HG03520 (cell line): Measurements from ENCODE around the gene SRRM3.
"Not testable (repeated sequence)": the region's sequence is repeated elsewhere in the genome, so short reads cannot be mapped to it uniquely, and the experiment has no call there.

Experiments used
- ATAC-seq: cut with Tn5 transposase; IDR thresholded peaks from one replicate; pipeline ENCODE4 v1.9.1; 2021; ENCODE audit warnings: mild to moderate bottlenecking, moderate library complexity; ENCODE audit not compliant: unreplicated experiment

The SRRM3 gene

GRCh38 chr7:76261329-76261728 is 59.6 kb downstream of the SRRM3 start:
- no peak for ATAC-seq

DNA sequence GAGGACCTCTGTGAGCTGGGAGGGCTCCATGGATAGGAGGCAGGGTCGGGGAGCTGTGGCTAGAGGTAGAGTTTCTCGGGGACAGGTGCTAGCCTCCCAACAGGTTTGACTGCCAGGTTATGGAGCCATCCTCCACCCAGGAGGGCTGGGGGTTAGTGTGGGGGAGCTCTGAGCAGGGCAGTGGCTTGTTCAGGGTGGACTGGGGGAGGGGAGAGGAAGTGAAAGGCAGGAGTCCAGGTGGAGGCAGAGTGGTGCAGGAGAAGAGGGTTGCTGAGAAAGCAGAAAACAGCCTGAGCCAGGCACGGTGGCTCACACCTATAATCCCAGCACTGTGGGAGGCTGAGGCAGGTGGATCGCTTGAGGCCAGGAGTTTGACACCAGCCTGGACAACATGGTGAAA is 60.2 kb downstream of the SRRM3 start:
- no peak for ATAC-seq

DNA sequence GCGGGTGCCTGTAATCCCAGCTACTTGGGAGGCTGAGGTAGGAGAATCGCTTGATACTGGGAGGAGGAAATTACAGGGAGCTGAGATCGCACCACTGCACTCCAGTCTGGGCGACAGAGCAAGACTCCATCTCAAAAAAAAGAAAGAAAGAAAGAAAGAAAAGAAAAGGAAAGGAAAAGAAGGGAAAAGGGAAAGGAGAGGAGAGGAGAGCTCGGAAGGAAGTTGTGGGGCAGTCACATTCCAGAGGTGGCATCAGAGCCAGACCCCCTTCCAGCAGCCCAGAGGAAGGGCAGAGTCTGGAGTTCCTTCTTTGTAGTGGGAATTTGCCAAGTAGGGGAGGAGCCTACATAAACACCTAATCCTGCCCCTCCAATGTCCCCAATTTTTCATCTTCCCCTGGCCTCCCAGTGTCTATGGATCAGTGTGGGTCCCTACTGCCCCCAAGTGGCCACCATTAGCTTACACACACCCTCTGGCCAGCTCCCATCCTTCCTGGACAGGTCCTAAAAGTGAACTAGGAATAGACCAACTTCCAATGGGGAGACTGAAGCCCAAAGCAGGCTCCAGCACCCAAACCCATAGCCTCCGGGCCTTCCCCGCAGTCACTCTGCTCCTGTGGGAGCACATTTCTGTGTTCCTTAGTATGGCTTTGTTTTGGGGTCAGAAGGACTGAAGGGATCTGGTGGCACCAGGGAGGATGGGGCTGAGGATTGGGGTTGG is 61.1 kb downstream of the SRRM3 start:
- no peak for ATAC-seq

- ATAC-seq = no peak
Measured at GRCh38 chr7:76265299-76265698, 63.6 kb downstream of the SRRM3 start.

DNA sequence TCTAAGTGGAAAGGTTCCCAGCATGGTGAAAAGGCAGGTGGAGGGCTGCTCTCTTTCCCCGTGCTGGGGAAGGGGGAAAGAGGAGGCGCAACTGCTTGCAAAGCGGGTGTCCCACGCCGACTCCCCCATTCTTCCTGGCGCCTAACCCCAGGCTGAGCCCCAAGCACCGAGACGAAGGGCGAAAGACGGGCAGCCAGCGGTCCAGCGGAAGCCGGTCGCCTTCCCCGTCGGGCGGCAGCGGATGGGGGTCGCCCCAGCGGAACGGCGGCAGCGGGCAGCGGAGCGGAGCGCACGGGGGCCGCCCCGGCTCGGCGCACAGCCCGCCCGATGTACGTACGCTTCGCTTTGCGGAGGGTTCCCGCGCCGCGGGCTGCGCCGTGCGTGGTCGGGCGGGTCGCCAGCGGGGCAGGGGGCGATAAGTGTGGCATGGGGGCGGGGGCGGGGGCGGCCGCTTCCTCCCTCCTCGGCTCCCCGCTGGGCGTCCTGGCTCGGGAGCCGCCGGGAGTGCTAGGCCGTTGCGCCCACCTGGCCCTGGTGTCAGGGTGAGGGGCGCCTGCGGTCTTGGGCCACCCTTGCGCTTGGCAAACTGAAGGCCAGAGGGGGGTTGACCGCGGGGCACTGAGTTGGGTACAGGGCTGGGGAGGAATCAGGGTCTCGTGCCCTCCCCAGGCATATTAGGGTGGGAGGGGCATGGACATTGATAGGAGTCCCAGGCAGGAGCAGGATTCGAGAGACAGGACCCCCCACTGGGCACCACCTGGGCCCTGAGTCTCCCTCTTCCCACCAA is 65.6 kb downstream of the SRRM3 start:
- ATAC-seq = no peak

- no peak for ATAC-seq
Measured at GRCh38 chr7:76267894-76268183, 66.1 kb downstream of the SRRM3 start.

GRCh38 chr7:76268376-76268775 is 66.7 kb downstream of the SRRM3 start:
- no peak for ATAC-seq

DNA sequence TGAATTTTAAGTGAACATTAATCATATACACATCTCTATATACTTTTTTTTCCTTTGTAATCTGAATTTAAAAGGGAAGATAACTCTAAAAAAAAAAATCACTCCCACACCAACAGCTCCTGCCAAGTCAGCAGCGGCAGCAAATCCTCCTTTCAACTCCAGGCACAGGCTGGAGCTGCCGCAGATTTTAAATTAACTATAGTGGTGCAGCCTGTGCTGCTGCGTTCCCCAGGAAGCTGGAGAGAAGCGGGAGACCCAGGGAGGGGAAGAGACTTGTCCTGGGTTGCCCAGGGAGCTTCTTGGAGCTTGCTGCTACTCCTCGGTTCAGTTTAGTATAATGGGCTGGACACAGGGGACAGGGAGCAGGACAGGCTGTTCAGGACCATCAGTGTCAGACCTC is 68.2 kb downstream of the SRRM3 start:
- no peak for ATAC-seq

GRCh38 chr7:76271384-76271783 is 69.7 kb downstream of the SRRM3 start:
- ATAC-seq = not testable (repeated sequence)

DNA sequence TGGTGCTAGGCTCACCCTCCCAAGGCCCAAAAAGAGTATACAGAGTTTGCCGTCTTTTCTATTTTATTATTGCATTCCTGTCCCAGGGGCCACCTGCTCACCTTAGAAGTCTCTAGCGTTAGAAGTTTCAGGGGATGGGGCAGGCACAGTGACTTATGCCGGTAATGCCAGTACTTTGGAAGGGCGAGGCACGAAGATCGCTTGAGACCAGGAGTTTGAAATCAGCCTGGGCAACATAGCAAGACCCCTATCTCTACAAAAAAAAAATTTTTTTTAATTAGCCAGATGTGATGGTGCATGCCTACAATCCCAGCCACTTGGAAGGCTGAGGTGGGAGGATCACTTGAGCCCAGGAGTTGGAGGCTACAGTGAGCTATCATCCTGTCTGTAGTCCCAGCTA is 70.4 kb downstream of the SRRM3 start:
- ATAC-seq = no peak

DNA sequence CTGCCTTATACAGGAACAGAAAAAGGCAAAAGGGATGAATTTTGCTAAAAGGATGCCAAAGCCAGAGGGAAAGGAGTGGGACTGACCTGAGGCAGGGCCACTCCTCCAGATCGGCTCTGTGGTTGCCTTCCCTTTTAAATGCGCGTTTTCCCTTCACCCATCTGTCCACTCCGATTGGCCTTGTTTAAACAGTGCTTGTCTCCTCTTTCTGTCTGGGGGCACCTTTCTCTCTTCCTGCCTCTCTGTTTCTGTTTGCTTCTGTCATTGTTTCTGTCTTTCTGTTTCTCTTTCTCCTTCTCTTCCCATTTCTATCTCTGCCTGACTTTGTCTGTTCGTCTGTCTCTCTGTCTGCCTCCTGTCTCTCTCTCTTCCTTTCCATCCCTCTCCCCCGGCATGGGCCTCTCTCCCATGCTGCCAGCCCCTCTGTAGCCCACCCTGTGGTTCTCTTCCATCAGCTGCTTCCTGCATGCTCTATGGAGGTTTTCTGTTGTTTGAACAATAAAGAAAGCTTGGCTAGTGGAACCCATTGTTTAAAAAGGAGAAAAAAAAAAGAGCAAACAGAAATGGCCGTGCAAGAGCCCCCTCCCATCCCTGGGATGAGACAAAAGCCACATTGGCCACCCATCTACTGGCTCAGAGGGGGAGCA is 71.3 kb downstream of the SRRM3 start:
- no peak for ATAC-seq

DNA sequence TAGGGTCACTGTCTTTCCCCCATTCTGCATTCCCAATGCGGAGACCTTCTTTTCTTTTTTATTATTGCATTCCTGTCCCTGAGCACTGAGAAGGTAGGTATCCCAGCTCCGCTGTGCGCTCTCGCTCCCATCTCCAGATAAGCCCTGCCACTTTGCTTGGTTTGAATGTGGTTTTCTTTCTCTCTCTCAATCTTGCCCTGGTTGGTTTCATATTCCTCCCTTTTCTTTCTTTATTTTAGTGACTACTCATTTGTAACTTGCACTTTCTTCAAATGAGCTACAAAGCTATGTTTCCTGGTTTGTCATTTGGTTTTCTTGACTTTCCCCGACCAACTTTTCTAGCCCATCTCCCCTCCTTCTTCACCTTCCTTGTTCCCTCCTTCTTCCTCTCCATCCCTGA is 71.8 kb downstream of the SRRM3 start:
- no peak for ATAC-seq

- no peak for ATAC-seq
Measured at GRCh38 chr7:76278540-76278939, 76.8 kb downstream of the SRRM3 start.

- ATAC-seq = no peak
Measured at GRCh38 chr7:76280408-76280807, 78.7 kb downstream of the SRRM3 start.

- ATAC-seq = no peak
Measured at GRCh38 chr7:76281006-76281705, 79.5 kb downstream of the SRRM3 start.

- no peak for ATAC-seq
Measured at GRCh38 chr7:76281706-76282343, 80.1 kb downstream of the SRRM3 start.

GRCh38 chr7:76282344-76283253 is 80.9 kb downstream of the SRRM3 start:
- no peak for ATAC-seq

- no peak for ATAC-seq
Measured at GRCh38 chr7:76283254-76284159, 81.8 kb downstream of the SRRM3 start.
